SK-MEL-5 (cell line): ENCODE measurements around the gene DNMT3A. TPM values are rescaled to one million over a fixed set of nuclear protein-coding genes. Genes with fewer than 3 reads are reported as not detected.

Source experiments
- DNase-seq: peaks from one replicate; pipeline ENCODE4 v3.0.0-alpha.2; 2016; ENCODE audit warnings: low read depth, low spot score
- in situ Hi-C: cut with HindIII; loops from 2 replicates; pipeline ENCODE4 v1.10.0; 2016; ENCODE audit warnings: low sequenced_read_pairs, high pct_unique_total_duplicates, low pct_unique_long_range_greater_than_20kb
- small RNA-seq, 2 experiments: library from RNA; depleted of rRNA; stranded (forward); fragments of <200 nt; gene quantifications; one replicate each; pipeline ENCODE3, GENCODE V24; 2014
- total RNA-seq: library from RNA; depleted of rRNA; stranded (reverse); fragments of >200 nt; shearing (Covaris generic); gene quantifications from 2 replicates; pipeline ENCODE4 v1.2.3, GENCODE V29; 2014; rRNA removed

The DNMT3A gene
- total RNA-seq, 1 experiment from 2014 or later = 11.8 TPM

DNA sequence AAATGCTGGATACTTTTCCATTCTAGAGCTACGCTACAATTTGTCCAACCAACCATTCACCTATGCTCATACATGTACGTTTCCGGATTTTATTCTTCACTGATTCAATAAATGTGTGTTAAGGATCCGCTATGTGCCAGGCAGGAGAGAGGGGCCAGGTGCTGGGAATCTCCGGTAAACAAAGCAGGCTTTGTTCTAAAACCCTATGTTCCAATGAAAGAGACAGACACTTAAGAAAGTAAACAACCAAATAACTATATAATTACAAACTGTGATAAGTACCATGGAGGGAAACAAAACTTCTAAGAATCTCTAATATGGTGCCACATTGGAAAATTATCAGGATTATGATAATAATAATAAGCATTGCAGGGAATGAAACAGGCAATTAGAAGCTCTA lies 151.2 kb downstream of the DNMT3A start:
- in situ Hi-C loops = no loop called here
- no peak for DNase-seq

- DNase-seq = no peak
- in situ Hi-C loops = no loop called here
These were observed 153.3 kb downstream of the DNMT3A start for GRCh38 chr2:25188405-25188804.

DNA sequence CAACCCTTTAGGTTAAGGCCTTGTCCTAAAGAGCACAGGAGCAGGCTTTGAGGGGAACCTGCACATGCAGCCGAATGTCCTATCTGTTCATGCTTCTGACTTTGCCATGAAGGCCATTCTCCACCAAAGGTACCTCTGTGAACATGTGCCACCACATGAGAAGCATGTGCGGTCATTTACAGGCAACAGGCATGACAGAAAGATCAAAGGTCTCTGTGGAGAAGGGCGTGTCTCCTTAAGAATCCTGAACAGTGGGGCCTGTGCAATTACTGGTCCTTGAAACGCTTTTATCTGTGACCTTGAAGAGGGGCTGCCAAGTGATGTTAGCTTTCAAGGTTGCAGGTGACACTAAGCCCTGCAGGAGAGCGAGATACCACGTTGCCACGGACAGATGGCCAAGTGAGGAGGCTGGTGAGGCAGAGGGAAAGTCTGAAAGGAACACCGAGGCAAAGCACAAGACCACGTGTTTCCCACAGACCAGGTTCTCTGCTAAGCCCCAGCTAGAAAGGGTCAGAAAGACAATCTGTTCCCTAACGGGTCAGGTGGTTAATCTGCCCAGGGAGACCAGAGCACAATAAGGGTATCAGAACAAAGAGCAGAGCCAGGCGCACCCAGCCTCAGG lies 153.9 kb downstream of the DNMT3A start:
- in situ Hi-C loops = no loop called here
- DNase-seq = no peak

GRCh38 chr2:25184254-25184653 lies 157.5 kb downstream of the DNMT3A start:
- DNase-seq = no peak
- in situ Hi-C loops = no loop called here

DNA sequence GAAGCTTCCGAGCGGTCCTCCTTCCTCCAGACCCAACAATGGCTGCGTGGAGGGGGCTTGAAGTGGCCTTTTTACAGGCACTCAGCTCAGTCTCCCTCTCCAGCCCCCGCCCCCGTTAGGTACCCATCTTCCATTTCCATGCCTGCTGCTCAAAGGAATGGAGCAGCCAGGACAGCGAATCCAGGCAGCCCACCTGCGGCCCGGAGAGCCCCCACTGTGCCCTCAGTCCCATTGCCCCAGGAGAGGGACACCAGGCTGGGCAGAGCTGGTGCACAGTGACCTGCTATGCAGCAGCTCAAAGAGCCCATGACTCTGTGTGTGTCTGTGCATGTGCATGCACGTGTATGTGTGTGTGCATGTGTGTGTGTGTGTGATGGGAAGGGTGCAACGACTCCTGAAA lies 162.7 kb downstream of the DNMT3A start:
- no peak for DNase-seq
- in situ Hi-C loops = no loop called here

Small RNAs within 50 kb of the gene (small RNA-seq; reads per million reads assigned to genes)
- gene MIR1301 = 0.41 to 42.8 reads per million in 2 experiments

Other genes starting within 250 kb of the DNMT3A start
- not detected in 2 replicates for gene POMC, start 173.3 kb downstream of the DNMT3A start, total RNA-seq